Prostate gland (tissue), 2 donors: ENCODE results near the gene TMIGD1. TPM values are rescaled to one million over a fixed set of nuclear protein-coding genes. Genes with fewer than 3 reads are reported as not detected.

Experiments
- DNase-seq: peaks from one replicate; pipeline ENCODE4 v3.0.0-alpha.2; 2019; ENCODE audit warnings: low spot score
- H3K27ac ChIP-seq, 2 donors: fragments of 200-600 bp; sonication (generic); 2 replicates each; pipeline ENCODE4 v1.5.1; 2017 to 2019
- H3K27me3 ChIP-seq: fragments of 200-600 bp; sonication (generic); replicated peaks from 2 replicates; pipeline ENCODE4 v1.5.1; 2019; ENCODE audit not compliant: insufficient read depth
- H3K36me3 ChIP-seq, 2 donors: fragments of 200-600 bp; sonication (generic); 1 replicate in 1 of 2; 2 replicates in 1 of 2; pipeline versions ENCODE4 v1.5.1 to v1.8.1; 2017 to 2019
- H3K4me1 ChIP-seq: fragments of 200-600 bp; sonication (generic); replicated peaks from 2 replicates; pipeline ENCODE4 v1.5.1; 2019
- H3K4me3 ChIP-seq, 2 donors: fragments of 200-600 bp; sonication (generic); 2 replicates each; pipeline ENCODE4 v1.5.1; 2017 to 2019
- H3K9me3 ChIP-seq: fragments of 200-600 bp; sonication (generic); 2 replicates; pipeline ENCODE4 v1.5.1; 2017
- POLR2A ChIP-seq: fragments of 450-650 bp; IDR thresholded peaks from one replicate; pipeline ENCODE4 v1.6.1; 2016; ENCODE audit warnings: antibody characterized with exemption, mild to moderate bottlenecking
- POLR2AphosphoS5 ChIP-seq: sonication (generic); formaldehyde crosslinking; IDR thresholded peaks from one replicate; pipeline ENCODE4 v1.6.1; 2017; ENCODE audit warnings: antibody characterized with exemption
- WGBS: methylation state at CpG from one replicate; pipeline ENCODE4 v1.1.5; 2018; 5-methylcytosine and 5-hydroxymethylcytosine counted together
- intact Hi-C: fragments of 100-400 bp; cut with DNase I; formaldehyde crosslinking; loops from one replicate; pipeline ENCODE4 v1.14.2; 2022
- total RNA-seq, 2 donors: library from RNA; depleted of rRNA; stranded (reverse); fragments of >200 nt; gene quantifications; one replicate each; pipeline ENCODE4 v1.1.0, GENCODE V29; 2016
- TF ChIP-seq, protein P1 (sequence below), 4 experiments: fragments of 200-600 bp in 2 of 4; fragments of 450-650 bp in 2 of 4; sonication (generic) in 2 of 4; IDR thresholded peaks; 1 replicate in 3 of 4; 2 replicates in 1 of 4; pipeline ENCODE4 v1.5.1; 2016 to 2019; ENCODE audit warnings: antibody characterized with exemption in 4 of 4, mild to moderate bottlenecking in 2 of 4, moderate library complexity in 2 of 4

TMIGD1 gene
- total RNA-seq, 2 donors from 2014 or later = not detected

DNA sequence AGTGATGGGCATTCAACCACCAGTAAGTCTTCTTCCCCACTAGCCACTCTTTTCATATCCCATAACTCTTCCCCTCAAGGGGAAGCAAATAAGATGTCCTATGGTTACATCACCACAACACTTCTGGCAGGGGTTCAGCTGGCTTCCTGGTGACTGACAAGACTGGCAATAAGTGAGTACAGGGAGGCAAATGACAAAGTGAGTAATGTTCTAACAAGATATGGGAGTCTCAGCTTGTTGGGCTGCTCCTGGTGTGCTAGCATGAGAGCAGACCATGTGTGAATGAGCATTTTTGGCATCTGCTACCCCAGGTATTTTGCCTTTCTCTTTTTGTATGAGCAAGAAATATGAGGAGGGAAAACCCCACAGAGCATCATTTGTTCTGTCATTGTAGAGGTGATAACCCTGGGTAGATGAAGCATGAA is 9.9 kb downstream of the TMIGD1 start:
- H3K4me1 ChIP-seq = no peaks in the 10 kb centered on the region
- intact Hi-C loops = no loop called here
- no peaks in the 10 kb centered on the region for H3K9me3 ChIP-seq
- TF ChIP-seq, protein P1, sequence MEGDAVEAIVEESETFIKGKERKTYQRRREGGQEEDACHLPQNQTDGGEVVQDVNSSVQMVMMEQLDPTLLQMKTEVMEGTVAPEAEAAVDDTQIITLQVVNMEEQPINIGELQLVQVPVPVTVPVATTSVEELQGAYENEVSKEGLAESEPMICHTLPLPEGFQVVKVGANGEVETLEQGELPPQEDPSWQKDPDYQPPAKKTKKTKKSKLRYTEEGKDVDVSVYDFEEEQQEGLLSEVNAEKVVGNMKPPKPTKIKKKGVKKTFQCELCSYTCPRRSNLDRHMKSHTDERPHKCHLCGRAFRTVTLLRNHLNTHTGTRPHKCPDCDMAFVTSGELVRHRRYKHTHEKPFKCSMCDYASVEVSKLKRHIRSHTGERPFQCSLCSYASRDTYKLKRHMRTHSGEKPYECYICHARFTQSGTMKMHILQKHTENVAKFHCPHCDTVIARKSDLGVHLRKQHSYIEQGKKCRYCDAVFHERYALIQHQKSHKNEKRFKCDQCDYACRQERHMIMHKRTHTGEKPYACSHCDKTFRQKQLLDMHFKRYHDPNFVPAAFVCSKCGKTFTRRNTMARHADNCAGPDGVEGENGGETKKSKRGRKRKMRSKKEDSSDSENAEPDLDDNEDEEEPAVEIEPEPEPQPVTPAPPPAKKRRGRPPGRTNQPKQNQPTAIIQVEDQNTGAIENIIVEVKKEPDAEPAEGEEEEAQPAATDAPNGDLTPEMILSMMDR (IDR thresholded peaks at IDR 0.05) = no peak
- H3K27ac ChIP-seq = no peak overlapping the region
- H3K27me3 ChIP-seq = no peaks in the 10 kb centered on the region
- H3K4me3 ChIP-seq = no peak overlapping the region
- H3K36me3 ChIP-seq = no peaks in the 10 kb centered on the region
- no peak for DNase-seq

DNA sequence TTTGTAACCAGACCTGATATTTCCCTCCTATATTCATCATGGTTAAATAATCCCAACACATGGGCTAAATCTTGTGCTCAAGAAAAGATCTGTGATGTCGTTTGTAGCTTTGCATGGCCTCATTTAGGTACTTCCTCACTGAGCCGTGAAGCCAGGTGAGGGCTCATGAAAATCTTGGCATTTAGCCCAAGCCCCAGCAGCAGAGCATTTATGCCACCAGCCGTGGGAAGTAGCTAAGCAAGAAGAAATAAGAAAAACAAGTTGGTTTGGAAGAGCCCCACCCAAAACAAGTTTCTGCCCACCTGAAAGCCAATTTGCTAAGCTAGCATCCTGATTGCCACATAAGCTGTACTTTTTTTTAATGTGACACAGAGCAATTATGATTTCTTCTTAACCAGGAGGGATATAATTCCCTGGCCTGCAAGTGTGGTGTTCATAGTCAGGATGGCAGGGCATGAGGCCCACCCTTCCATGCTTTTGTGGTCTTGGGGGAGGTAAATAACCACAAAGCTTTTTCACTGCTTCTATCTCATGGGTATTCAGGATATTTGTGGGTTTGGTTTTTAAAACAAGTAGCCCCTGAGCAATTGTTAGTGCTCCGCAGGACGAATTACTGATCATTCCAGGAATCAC is 10.5 kb downstream of the TMIGD1 start:
- Histone ChIP-seq H3K4me1 (no peaks in the 10 kb centered on the region), H3K27me3 (no peaks in the 10 kb centered on the region), H3K4me3 (no peak overlapping the region), H3K9me3 (no peaks in the 10 kb centered on the region), H3K36me3 (no peaks in the 10 kb centered on the region), H3K27ac (no peak overlapping the region)
- whole genome bisulfite sequencing = 53% methylated on average over 5 of the region's 5 CpGs
- no peak for TF ChIP-seq POLR2A
- intact Hi-C loops = no loop called here
- no peak for DNase-seq

DNA sequence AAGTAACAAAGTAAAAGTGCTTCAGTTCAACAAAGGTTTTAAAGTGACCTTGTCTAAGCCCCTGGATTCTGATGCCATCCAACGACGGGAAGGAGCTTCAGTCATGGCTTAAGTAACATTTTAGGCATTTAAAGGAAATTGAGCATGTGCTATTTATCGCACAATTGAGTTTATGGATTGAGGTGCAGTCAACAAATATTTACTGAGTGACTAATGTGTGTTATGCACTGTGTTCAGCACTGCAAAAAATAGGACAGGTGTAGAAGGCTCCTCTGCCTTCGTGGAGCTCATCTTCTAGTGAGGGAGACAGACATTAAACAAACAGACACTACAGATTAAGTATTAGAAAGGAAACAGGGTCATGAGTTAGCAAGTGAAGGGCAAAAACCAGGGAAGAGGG is 12.5 kb downstream of the TMIGD1 start:
- Histone ChIP-seq H3K36me3 (no peaks in the 10 kb centered on the region), H3K4me1 (no peaks in the 10 kb centered on the region), H3K27me3 (no peaks in the 10 kb centered on the region), H3K9me3 (no peaks in the 10 kb centered on the region), H3K4me3 (no peak overlapping the region), H3K27ac (no peak overlapping the region)
- no peak for TF ChIP-seq POLR2AphosphoS5
- TF ChIP-seq POLR2A = no peak
- TF ChIP-seq, protein P1 (IDR thresholded peaks at IDR 0.05) = no peak
- WGBS = 56% methylated on average over 4 of the region's 4 CpGs
- no peak for DNase-seq
- intact Hi-C loops = no loop called here

DNA sequence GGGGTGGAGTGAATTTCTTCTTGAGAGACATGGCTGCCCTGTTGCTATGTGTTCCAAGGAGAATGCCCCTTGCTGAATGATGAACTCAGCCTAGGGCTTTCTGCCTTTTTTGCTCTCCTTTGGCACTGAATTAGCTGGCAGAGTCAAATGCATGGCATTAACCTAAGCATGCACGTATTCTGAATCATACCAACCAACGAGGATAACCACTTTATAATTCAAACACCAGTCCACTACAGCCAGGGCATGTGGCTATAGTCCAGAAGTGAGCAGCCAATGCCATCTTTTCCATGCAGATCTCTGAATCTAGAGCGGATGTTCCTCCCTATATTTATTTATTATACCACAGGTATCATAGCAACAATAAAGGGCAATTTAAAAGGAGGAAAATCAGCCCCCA is 15.7 kb downstream of the TMIGD1 start:
- TF ChIP-seq POLR2AphosphoS5 (no peak), POLR2A (no peak)
- TF ChIP-seq, protein P1 (IDR thresholded peaks at IDR 0.05) = no peak
- no peaks in the 10 kb centered on the region for H3K9me3 ChIP-seq
- WGBS = 58% methylated on average over 3 of the region's 3 CpGs
- H3K27ac ChIP-seq = no peak overlapping the region
- no peak overlapping the region for H3K4me3 ChIP-seq
- DNase-seq = no peak
- no peaks in the 10 kb centered on the region for H3K36me3 ChIP-seq
- intact Hi-C loops = no loop called here
- H3K27me3 ChIP-seq = no peaks in the 10 kb centered on the region
- H3K4me1 ChIP-seq = no peaks in the 10 kb centered on the region

DNA sequence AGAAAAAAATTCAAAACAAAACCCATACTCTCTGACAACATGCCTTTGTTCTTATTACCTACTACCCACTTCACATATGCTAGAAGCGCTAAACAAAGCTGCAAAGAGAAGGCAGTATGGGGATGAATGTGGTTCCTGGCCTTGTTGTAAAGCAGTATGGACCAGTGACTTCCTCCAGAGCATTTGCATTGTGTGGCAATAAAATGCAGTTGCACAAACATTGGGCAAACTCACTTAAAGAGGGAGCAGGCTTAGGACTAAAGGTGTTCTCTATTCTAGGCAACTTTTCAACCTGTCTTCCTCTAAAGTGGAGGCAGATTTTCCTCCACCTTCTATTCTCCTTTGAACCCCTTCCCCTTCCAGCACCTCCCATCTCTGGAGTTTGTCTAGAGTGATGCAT is 17.1 kb downstream of the TMIGD1 start:
- Histone ChIP-seq H3K27ac (no peak overlapping the region), H3K4me1 (no peaks in the 10 kb centered on the region), H3K4me3 (no peak overlapping the region), H3K27me3 (no peaks in the 10 kb centered on the region), H3K36me3 (no peaks in the 10 kb centered on the region), H3K9me3 (no peaks in the 10 kb centered on the region)
- intact Hi-C loops = no loop called here
- TF ChIP-seq, protein P1 (IDR thresholded peaks at IDR 0.05) = no peak
- TF ChIP-seq POLR2A (no peak), POLR2AphosphoS5 (no peak)
- 93% methylated on average over 1 of the region's 1 CpG for WGBS
- no peak for DNase-seq
